RWPE1 (cell line): ENCODE measurements around the gene DNAI1.

Experiments
- CTCF ChIA-PET: fragments of 350-600 bp; sonication (Branson Sonifier 250); formaldehyde crosslinking; extraction: SDS; loops from one replicate; lab custom pipeline; 2021; lab: Yijun Ruan, JAX
- POLR2A ChIA-PET: fragments of 400-600 bp; formaldehyde crosslinking; extraction: SDS; loops from one replicate; lab custom pipeline; 2020; ENCODE audit warnings: antibody characterized with exemption; ENCODE audit not compliant: low non-redundant PET; lab: Yijun Ruan, JAX
- DNase-seq: peaks from one replicate; pipeline ENCODE4 v3.0.0; 2012; ENCODE audit warnings: low spot score
- H3K27ac ChIP-seq: fragments of 450-650 bp; 2 replicates; pipeline ENCODE4 v1.5.1; 2017
- TF ChIP-seq, protein P1 (sequence below): fragments of 450-650 bp; conservative IDR thresholded peaks from 2 replicates; pipeline ENCODE4 v1.5.1; 2017; ENCODE audit warnings: low read depth, mild to moderate bottlenecking

Gene DNAI1

DNA sequence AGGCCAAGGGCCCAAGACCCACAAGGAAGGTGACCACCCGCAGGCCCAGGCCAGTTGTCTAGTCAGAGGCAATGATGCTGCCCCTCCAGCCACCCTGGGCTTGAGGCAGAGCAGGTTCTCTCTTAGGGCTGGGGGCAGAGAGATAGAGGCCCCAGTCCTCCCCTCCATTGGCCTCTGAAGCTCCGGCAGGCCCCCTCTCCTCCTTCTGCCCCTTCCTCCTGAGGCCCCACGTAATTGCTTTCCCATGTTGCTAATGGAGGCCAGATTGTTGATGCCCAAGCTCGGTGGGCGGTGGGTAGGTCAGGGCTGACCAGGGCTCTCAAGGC is 90.8 kb downstream of the DNAI1 start:
- TF ChIP-seq, protein P1, sequence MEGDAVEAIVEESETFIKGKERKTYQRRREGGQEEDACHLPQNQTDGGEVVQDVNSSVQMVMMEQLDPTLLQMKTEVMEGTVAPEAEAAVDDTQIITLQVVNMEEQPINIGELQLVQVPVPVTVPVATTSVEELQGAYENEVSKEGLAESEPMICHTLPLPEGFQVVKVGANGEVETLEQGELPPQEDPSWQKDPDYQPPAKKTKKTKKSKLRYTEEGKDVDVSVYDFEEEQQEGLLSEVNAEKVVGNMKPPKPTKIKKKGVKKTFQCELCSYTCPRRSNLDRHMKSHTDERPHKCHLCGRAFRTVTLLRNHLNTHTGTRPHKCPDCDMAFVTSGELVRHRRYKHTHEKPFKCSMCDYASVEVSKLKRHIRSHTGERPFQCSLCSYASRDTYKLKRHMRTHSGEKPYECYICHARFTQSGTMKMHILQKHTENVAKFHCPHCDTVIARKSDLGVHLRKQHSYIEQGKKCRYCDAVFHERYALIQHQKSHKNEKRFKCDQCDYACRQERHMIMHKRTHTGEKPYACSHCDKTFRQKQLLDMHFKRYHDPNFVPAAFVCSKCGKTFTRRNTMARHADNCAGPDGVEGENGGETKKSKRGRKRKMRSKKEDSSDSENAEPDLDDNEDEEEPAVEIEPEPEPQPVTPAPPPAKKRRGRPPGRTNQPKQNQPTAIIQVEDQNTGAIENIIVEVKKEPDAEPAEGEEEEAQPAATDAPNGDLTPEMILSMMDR = no peak
- no peak for DNase-seq
- no peak overlapping the region for H3K27ac ChIP-seq
- ChIA-PET CTCF (interaction anchor here (0.6 kb wide), 1 partner anchor 146 kb away, joined by 3 read pairs; no protein-coding TSS in a partner anchor), POLR2A (no interaction called here)

- no peak for DNase-seq
- CTCF ChIA-PET = interaction anchor here (0.6 kb wide), 3 partner anchors 27 to 146 kb away, joined by 3 to 4 read pairs (median 3); no protein-coding TSS in a partner anchor
- POLR2A ChIA-PET = no interaction called here
- no peak overlapping the region for H3K27ac ChIP-seq
- TF ChIP-seq, protein P1 = no peak
These were observed 91.5 kb downstream of the DNAI1 start for GRCh38 chr9:34550016-34550680.

GRCh38 chr9:34550681-34551270 is 92.2 kb downstream of the DNAI1 start:
- CTCF ChIA-PET = interaction anchor here (0.6 kb wide), 2 partner anchors 34 to 662 kb away, joined by 3 to 4 read pairs; no protein-coding TSS in a partner anchor
- POLR2A ChIA-PET = no interaction called here
- TF ChIP-seq, protein P1 = no peak
- no peak overlapping the region for H3K27ac ChIP-seq
- DNase-seq = no peak

DNA sequence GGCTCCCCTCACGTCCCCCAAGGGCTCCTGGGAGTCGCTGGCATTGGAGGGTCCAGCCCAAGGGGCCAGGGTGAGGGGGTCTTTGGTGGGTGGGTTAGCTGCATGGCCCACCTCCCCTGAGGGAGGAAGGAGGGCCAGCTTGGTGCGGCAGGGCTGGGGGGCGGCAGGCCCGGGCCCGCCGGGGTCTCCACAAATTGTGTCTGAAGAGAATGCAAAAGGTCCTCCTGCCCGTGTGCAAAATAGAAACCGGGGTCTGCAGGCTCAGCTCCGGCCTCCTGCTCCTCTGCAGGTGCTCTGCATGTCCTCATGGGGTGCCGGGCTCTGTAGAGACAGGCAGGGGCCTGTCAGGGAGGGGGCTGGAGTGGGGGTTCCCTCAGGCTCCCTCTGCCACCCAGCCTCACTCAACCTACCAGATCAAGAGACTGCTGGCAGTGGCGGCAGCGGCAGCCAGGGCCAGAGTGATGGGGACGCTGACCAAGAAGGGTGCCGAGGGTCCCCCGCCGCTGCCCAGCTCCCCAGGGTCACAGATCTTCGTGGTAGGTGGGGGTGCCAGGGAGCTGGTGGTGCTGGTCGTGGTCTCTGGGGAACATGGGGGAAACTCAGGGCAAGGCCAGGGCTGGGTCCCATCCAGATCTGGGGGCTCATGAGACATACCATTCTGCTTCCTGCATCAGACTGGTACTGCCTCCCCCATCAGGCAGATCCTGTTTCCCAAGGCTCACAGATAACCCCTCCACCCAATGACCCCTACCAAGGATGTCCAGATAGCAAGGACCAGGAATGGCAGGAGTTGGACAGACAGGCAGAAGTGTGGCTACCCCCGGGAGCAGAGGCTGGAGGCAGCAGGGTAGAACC is 93.4 kb downstream of the DNAI1 start:
- POLR2A ChIA-PET = no interaction called here
- DNase-seq = no peak
- TF ChIP-seq, protein P1 = no peak
- no peak overlapping the region for H3K27ac ChIP-seq
- CTCF ChIA-PET = interaction anchor here (0.6 to 0.9 kb wide), 4 partner anchors 39 to 664 kb away, joined by 3 to 5 read pairs (median 4); no protein-coding TSS in a partner anchor

DNA sequence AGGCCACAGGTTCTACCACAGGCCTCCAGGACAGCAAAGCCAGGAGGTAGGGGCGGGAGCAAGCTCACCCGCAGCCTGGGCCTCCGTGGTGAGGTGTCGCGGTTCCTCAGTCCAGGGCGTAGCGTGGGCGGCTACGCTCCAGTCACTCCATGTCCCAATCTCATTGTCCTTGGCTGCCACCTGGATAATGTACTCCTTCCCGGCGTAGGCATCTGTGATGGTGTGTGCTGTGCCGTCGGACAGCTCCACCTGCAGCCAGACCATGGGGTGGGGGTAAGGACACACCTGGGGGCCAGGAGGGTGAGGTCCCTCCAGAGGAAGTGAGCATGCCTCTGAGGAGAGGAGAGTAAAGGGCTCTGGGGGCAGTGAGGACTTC is 94.0 kb downstream of the DNAI1 start:
- ChIA-PET POLR2A (no interaction called here), CTCF (no interaction called here)
- no peak for DNase-seq
- TF ChIP-seq, protein P1 = no peak
- no peak overlapping the region for H3K27ac ChIP-seq

DNA sequence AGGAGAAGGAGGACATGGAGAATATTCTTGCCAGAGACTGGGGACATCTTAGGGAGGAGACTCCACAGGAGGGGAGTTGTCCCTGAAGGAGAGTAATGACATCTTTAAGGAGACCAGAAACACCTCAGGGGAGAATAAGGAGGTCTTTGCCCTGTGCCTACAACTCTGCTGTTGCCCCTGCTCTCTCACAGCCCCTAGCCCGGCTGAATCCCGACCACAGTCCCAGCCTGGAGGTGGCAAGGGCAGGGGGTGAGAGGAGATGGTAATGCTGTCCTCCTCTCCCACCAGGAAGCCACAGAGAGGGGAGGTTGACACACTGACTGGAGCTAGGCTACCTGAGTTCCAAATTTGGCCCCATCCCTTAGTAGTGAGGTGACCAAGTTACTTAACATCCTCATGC is 94.4 kb downstream of the DNAI1 start:
- ChIA-PET CTCF (interaction anchor here (0.7 kb wide), 1 partner anchor 38 kb away, joined by 3 read pairs; no protein-coding TSS in a partner anchor), POLR2A (no interaction called here)
- no peak for DNase-seq
- no peak overlapping the region for H3K27ac ChIP-seq
- TF ChIP-seq, protein P1 = no peak
